Measurements from ENCODE around the gene DIAPH2. TPM values are rescaled to one million over a fixed set of nuclear protein-coding genes. Genes with fewer than 3 reads are reported as not detected.
A peak's percentile ranks its signal among the peaks of the same experiment; 100 is the strongest.

DIAPH2 gene
- 10 to 100 TPM in 1 of 4 donors, 1 to 10 TPM in 3; 7.3 to 11.8 (median 9.4) TPM for polyA plus RNA-seq (ENCODE audit: insufficient read length in 4 of 4)

DNA sequence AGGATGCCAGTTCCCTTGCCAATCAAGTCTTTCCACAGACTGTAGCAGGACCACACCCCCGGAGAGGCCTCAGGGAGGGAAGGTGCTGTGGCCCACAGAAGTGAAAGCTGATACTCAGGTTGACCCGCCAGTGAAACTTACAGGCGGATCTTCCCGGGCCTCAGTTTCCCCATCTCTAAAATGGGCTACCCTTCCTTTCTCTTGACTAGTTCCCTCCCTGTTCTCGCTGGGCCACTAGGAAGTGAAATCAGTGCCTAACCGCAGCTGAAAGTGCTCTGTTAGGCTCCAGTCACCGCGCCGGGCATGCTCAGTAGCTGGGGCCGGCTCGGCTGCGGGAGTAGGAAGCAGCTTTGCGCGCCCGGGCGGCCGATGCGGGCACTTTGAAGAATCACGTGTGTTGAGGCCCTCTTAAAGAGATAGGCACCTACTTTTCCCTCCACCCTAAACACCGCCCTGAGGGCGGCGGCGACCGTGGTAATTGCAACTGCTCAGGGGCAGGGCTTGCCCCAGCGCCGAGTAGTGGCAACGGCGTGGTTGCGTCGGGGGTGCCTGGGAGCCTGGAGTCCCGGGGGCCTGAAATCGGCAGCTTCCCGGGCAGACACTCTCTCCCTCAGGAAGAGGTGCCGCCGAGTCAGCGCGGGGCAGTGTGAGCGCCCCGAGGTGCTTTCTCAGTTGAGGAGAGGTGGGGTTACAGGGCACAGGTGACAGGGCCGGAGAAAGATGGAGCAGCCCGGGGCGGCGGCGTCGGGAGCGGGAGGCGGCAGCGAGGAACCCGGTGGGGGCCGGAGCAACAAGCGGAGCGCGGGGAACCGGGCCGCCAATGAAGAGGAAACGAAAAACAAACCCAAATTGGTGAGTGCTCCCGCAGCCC is at the start of gene DIAPH2:
Gene DIAPH2 (plus strand): TSS at position 504 of the 871 bp plus-strand sequence.
- peak in 2 of 4 donors; percentile 19 to 37 for DNase-seq (ENCODE audit: low read depth in 4 of 4, low spot score in 3 of 4)

DNA sequence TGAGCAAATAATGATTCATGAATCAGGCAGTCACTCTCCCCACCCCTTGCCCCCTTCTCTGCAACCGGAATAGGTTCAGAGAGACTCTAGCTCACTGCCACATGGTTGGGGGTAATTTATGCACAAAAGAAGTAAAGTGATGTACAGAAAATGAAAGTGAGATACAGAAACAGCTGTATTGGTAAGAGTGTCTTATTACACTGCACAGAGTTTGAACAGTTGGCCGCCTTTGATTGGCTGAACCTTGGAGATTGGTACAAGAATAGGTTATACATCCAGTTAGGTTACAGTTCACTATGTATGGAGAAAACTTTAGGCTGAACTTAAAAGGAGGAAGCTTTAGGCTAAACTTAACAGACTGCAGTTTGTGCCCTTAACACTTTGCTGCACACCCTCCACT is 34.6 kb upstream of the DIAPH2 start:
- no peak for DNase-seq (ENCODE audit: low read depth in 4 of 4, low spot score in 3 of 4)

DNA sequence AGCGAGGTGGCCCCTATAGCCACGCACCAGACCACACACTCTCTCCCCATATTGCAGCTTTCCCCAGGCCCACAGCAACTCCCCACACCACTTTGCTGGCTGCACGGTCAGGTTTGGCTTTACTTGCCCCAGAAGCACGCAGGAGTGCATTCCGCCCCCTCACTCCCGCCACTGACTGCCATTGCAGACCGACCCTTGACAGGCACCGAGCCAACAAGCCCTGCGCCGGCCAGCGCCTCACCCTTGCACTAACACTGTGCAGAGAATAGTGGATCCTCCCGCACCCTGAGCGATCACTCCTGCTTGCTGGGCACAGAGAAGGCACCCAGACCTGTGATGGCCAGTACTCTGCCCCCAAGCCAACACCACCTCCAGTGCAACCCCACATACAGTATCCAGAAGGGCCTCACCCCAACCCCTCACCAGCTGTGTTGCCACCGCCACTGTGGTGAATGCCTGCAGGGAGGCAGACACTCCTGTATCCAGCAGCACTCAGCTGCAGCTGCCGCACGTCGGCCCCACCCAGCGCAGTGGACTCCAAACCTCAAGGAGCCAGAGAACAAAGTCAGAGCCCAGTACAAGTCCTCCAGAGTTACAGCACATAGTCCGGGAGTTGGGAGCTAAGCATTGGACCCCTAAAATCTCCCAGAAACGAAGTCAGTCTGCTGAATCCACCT is 28.6 kb upstream of the DIAPH2 start:
- no peak for DNase-seq (ENCODE audit: low read depth in 4 of 4, low spot score in 3 of 4)

DNA sequence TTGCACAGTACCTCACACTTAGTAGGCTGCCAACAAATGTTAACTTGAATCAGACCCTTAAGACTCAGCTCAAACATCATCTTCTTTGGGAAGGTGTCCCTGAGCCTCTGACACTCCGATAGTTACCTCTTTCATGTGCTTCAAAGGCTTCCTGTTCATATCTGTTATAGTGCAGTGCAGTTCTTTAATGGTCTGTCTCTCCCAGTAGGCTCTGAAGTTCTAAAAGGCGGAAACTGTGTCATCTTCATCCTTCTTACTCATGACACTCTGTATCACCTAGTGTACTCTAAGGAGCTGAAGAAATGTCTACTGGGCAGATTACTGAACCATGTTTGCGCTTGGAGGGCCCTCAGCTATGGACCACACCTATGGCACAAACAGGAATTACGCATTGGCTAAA is 2.1 kb upstream of the DIAPH2 start:
- no peak for DNase-seq (ENCODE audit: low read depth in 4 of 4, low spot score in 3 of 4)

DNA sequence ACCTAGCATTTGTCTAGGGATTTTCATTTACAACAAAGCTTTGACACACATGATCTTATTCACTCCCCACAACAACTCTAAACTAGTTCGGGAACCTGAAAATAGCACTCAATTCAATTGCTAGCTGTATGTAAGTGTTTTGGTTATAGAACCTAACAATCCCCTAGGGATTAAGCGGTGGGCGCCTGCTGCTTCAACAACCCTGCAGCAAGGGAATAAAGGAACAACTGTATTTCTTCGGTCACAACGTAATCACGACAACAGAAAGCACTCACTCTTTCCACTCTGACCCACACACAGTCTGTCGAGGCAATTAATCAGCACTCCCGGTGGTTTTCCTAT is 674 bp upstream of the DIAPH2 start:
- DNase-seq (ENCODE audit: low read depth in 4 of 4, low spot score in 3 of 4) = peak in 1 of 4 donors; percentile 7

DNA sequence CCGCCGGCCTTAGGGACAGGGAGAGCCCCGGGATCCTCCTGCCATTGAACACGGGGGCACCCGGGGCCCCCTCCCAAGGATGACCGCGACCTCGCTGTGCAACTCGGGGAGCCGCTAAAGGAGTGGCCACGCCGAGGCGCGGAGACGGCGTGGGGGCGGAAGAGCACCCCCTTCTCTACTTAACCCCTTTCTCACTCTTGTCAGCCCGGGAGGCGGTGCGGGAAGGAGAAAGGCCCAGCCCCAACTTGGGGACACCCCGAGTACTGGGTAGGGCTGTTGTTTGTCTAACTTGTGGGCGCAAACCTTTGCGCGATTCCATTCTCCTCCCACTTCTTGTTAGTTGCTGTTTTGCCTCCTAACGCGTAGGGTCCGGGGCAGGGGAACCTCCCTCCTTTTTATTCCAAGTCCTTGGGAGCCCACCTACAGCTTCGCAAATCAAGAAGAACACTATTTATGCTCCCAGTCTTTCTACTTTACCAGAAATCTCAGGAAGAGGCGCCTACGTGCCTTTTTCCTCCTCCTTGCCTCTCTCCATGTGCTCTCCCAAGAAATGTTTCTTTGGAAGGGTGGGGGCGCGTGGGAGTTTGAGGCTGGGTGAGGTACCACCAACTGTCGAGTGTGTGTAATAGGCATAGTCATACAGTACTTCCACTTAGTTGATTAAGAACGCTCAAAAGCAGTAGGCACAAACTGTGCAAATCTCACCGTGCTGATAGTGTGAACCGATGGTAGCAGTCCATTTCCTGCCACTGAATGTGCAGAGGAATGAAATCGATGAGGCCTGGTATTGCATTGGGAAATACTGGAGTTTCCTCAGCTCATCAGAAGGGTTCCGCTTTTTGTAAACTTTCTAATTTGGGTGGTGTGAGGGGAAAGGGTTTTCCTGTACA is 813 bp downstream of the DIAPH2 start:
- peak in 1 of 4 donors; percentile 10 for DNase-seq (ENCODE audit: low read depth in 4 of 4, low spot score in 3 of 4)

DNA sequence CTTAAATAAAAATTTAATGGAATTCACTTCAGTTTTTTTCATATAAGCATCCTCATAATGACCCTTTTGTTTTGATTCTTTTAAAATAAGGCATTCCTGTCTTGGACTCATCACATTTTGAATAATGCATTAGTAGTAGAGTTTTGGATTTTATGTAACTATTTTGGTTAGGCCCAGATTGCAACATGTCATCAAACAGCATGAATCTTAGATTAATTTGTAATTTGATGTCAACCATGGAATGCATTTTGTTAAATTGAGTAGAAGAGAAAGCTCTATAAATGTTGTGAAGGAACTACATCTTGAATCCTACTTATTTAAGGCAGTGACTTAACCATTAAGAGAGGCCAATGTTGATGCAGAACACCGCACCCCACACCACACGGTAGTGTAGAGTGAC is 3.1 kb downstream of the DIAPH2 start:
- no peak for DNase-seq (ENCODE audit: low read depth in 4 of 4, low spot score in 3 of 4)

DNA sequence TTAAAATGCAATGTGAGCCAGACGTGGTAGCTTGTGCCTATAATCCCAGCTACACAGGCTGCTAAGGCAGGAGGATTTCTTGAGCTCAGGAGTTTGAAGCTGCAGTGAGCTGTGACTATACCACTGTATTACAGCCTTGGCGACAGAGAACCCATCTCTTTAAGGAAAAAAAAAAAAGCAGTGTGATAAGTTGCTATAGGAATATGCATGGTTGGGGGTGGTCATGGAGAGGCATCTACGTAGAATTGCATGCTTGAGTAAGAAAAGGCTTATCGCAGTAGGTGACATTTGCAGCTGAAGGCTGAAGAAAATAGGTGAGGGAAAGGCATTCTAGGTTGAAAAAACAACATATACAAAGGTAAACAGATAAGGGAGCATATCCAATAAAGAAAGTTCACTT is 4.1 kb downstream of the DIAPH2 start:
- no peak for DNase-seq (ENCODE audit: low read depth in 4 of 4, low spot score in 3 of 4)

DNA sequence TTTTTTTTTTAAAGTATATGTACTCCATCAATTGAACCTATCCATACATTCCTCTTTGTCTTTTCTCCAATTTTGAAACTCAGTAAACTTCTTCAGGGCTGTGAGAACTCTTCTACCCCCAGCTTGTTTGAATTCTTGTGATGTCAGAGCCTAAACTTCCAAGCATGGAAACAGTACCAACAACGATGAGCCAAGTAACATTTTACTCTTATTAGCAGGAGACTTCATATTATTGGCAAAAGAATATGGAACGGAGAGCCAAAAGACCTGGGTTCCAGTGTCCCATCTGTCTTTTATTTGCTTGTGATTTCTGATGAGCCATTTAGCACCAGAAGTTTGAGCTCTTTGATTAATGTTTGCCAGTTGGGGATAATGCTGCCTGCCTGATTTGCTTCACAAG is 5.3 kb downstream of the DIAPH2 start:
- DNase-seq (ENCODE audit: low read depth in 4 of 4, low spot score in 3 of 4) = no peak

DNA sequence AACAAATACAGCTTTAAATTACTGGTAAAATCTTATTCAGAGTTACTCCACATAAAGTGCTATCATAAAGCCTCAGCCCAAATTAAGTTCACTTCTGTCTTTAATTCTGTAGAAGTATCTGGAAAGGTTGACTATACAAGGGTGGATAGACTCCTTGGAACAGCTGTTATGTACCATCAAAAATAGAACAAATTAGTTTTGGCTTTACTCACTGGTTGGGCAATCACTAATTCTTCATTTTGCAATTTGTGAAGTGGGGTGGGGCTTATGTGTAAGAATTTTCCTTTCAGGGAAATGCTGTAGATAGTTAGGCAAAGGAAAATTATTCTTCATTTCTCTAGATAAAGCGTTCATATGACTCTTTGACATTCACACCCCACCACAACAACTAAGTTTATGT is 7.8 kb downstream of the DIAPH2 start:
- DNase-seq (ENCODE audit: low read depth in 4 of 4, low spot score in 3 of 4) = no peak

DNA sequence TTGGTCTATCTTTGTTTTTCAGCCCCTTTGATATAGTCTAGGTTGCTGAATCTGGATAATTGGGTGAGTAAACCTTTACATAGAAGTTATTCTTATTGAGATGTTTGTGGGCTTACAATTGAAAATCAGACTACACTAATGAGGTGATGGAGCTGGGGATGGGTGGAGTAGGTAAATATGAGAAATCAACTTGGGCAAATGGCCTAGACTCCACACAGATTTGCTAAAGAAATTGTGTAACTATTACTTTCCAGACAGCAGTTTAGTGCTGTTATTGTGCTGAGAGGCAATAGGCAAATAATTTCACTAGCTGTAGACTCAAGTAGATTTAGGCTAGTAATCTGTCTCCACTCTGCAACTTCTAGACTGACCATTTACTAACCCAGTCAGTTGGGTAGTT is 8.2 kb downstream of the DIAPH2 start:
- DNase-seq (ENCODE audit: low read depth in 4 of 4, low spot score in 3 of 4) = no peak

DNA sequence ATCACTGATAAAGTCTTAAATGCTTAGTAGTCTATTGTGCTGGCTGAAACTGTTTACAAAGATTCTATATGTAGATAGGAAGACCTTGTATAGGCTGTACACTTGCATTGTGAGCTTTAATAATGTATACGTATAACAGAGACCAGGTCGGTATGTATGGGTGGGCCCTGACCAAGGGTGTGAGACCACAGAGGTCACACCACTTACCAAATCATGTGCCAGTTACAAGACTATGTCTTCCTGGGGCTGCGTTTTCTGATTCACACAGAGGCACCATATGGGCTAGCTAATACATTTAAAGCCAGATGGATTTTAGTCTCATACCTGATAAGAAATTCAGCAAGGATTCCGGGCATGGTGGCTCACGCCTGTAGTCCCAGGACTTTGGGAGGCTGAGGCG is 8.8 kb downstream of the DIAPH2 start:
- no peak for DNase-seq (ENCODE audit: low read depth in 4 of 4, low spot score in 3 of 4)

DNA sequence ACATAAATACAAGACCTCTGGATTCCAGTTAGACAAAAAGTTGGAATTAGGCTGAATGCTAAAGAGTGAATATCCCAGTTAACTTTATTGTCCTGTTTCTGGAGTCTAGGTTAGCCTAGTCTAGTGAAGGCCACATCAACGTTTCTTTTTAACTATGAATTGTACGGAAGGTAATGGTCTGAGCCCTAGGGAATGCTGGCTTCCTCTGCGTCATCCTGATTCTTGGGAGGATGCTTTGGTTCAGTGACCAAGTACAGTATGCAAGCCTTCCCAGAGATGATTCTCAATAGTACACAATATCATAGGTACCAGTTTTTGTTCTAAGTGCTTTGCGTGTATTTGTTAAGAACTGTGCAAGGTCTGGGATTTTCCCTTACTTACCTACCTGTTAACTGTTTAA is 11.8 kb downstream of the DIAPH2 start:
- no peak for DNase-seq (ENCODE audit: low read depth in 4 of 4, low spot score in 3 of 4)

DNA sequence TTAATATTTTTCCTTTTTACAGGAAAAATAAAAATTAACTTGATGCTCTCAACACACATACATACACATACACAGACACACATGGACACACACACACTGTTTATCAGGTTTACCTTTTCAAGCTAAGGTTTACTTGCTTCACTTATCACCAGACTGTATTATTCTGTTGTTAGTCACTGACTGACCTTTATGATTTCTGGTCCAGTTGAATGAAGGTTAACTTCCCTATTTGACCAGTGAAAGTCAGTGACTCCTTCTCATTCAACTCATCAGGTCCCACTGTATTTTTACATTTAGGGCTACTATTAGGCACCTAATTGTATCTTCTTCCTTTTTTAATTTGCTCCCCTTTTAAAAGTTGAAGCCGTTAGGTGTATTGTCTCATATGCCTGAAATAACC is 16.0 kb downstream of the DIAPH2 start:
- no peak for DNase-seq (ENCODE audit: low read depth in 4 of 4, low spot score in 3 of 4)

DNA sequence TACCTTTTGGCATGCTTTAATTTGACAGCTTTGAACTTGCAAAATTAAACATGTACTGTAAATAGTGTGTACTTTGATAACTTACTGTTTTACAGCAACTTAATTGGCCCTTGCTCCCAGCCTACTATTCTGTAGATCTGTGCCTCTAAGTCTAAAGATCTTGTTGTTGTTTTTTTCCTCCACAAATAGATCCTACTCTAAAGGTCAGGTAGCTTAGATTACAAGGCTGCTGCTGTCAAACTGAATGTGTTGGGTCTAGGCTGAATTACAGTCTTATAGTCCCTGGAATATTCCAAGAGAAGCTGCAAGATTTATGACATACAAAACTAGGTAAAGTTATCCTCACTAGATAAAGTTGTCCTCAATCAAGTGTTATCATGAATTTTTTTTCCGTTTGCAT is 18.7 kb downstream of the DIAPH2 start:
- DNase-seq (ENCODE audit: low read depth in 4 of 4, low spot score in 3 of 4) = no peak

DNA sequence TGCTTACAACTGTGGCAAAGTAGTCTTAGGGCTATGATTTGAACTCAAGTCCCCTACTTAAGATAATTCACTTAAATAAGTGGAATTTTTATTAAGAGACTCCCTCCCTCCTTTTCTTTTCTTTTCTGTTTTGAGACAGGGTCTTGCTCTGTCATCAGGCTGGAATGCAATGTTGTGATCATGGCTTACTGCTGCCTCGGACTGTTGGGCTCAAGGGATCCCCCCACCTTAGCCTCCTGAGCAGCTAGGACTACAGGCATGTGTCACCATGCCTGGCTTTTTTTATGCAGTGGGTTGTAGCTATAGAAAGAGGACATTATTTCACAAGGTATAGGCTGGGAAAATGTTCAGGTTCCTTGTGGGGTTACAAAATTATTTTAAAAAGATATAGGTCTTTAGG is 19.2 kb downstream of the DIAPH2 start:
- DNase-seq (ENCODE audit: low read depth in 4 of 4, low spot score in 3 of 4) = no peak

DNA sequence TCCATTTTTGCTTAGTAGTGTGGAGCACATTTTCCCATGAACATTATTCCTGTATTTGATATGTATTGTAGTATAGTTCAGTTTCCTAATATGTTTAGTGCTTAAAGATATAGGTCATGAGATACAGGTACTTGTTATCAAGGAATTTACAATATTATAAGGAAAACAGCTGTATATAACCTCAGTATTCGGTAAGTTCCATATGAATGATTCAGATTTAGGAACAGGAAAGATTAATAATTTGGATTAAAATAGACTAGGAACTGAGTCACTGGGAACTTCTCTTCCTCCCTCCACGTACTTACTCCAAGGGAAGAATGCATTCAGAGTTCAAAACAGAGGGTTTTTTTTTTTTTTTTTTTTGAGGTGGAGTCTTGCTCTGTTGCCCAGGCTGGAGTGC is 20.0 kb downstream of the DIAPH2 start:
- DNase-seq (ENCODE audit: low read depth in 4 of 4, low spot score in 3 of 4) = no peak

DNA sequence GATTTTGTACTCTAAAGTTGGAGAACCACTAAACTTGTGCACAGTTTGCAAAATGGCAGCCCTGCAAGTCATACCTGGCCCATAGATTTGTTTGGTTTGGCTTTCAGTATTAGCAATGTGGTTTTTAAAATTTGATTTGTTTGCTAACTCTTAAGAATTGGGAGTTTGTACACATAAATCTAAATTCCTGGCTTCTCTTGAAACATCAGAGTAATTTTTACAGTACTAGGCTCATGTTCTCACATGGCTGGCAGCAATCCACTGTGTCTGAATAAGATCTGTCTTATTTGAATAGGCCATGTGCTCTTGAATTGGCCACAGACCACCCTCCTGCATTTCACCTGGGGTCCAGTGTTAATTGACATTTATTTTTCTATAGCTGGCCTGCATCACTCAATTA is 21.3 kb downstream of the DIAPH2 start:
- no peak for DNase-seq (ENCODE audit: low read depth in 4 of 4, low spot score in 3 of 4)

DNA sequence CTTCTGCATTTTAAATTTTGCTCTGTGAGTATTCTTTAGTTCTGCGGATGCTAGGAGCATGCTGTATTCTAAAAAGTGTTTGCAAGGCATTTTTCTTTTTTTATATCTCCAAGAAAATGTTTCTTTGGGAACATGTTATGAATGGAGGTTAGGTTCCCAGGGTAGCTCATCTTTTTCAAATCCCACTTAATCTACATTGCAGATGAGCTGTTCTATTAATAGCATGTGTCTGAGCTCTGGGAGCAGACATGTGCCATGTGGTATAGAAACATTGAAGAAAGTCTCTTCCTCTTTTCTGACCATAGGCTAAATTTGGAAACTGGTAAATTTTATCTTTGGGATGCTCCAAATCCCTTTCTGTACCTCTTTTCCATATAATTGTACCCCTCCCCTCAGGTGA is 23.2 kb downstream of the DIAPH2 start:
- no peak for DNase-seq (ENCODE audit: low read depth in 4 of 4, low spot score in 3 of 4)

DNA sequence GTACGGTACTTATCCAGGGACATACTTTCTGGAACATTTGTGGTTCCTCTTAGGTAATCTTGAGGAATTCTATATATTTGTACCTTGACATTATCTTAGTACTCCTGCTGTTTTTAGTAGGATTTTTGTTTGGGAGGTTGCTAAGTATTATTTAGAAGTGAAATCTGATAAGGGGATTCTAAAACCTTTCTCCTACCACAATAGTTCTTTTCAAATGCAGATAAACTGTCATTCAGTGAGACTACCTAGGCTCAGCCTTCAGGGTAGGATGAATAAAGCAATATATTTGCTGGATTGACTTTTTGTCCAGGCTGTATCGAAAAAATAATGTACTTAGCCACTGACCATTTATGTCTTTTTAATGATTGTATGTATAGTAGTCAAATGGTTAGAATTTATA is 25.4 kb downstream of the DIAPH2 start:
- DNase-seq (ENCODE audit: low read depth in 4 of 4, low spot score in 3 of 4) = no peak

DNA sequence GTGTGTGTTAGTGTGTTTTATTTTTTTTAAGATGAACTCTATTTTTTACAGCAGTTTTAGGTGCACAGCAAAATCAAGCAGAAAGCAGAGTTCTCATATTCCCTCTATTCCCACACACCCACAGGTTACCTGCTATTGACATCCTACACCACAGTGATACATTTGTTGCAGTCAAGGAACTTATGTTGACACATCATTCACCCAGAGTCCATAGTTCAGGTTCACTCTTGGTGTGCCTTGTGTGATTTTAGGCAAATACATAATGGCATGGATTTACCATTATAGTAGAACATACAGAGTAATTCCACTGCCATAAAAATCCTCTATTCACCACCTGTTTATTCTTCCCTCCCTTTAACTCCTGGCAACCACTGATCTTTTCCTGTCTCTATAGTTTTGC is 28.7 kb downstream of the DIAPH2 start:
- no peak for DNase-seq (ENCODE audit: low read depth in 4 of 4, low spot score in 3 of 4)

Data from left renal pelvis (tissue), 4 donors.